GM21447 (cell line): Measurements from ENCODE around the gene HLTF.

ENCODE experiments used
- ATAC-seq: cut with Tn5 transposase; IDR thresholded peaks from one replicate; pipeline ENCODE4 v1.9.1; 2021; ENCODE audit not compliant: unreplicated experiment

Gene HLTF

DNA sequence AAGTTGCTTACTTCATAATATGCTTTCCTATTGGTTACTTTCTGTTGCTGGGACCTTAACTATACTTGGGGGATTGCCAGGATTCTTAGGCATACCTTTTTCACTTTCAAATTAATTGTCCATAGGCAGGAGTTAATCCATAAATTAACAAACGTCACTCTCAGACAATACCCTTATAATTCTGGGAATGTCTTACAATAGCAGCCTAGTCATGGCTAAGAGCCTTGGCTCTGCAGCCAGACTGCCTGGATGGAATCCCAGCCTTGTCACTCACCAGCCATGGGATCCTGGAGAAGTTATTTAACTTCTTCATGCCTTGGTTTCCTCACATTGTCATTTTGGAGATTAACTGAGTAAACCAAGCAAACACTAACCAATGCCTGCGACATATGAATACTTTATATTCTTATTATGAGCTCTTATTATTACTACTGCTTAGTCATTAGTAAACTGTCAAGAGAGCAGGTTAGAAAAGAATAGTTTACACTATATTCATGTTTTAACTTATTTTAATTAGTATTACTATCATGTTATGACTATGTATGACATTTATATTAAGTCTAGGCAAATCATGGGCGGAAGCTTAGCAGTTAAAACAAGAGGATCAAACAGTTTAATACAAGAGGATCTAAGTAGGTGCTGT, 66.0 kb downstream of the HLTF start:
- no peak for ATAC-seq

- ATAC-seq = no peak
Observed at GRCh38 chr3:149019580-149019979, 66.8 kb downstream of the HLTF start.

DNA sequence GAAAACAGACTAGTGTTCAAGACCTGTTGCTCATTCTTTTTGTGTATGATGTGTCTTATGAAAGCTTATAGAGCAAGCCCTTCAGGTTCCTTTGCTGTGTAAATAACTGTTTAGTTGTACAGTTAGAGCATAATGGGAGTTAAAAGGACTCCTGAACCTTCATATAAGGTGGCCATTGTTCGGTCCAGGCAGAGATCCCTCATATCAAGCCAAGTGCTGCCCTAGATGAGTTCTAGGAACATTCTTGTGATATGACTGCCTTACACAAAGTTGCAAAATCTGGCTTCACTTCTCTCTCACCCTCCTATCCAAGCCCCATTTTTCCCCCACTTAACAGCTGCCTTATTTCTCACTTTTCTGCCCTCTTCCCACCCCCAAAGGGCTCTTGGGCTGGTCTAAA, 68.1 kb downstream of the HLTF start:
- no peak for ATAC-seq

GRCh38 chr3:149016669-149017541, 69.4 kb downstream of the HLTF start:
- no peak for ATAC-seq

GRCh38 chr3:149016242-149016641, 70.1 kb downstream of the HLTF start:
- no peak for ATAC-seq

DNA sequence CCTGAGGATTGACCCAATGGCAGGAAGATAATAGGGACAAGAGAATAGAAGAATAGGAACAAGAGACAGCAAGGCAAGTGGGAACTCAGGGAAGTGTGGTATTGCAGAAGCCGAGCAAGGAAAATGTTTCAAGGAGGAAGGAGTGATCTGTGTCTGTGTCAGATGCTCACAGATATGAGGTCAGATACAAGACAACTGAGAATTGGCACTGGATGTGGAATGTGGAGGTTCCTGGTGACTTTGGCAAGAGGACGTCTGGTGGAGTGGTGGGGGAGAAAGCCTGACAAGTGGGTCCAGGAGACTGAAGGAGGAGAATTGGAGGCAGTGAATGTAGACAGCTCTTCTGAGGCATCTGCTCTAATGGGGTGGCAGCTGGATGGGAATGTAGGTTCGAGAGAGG, 70.9 kb downstream of the HLTF start:
- ATAC-seq = no peak

GRCh38 chr3:149013726-149014125, 72.6 kb downstream of the HLTF start:
- no peak for ATAC-seq

- ATAC-seq = no peak
Observed at GRCh38 chr3:149011676-149012075, 74.7 kb downstream of the HLTF start.

- ATAC-seq = no peak
Observed at GRCh38 chr3:149010966-149011365, 75.4 kb downstream of the HLTF start.

DNA sequence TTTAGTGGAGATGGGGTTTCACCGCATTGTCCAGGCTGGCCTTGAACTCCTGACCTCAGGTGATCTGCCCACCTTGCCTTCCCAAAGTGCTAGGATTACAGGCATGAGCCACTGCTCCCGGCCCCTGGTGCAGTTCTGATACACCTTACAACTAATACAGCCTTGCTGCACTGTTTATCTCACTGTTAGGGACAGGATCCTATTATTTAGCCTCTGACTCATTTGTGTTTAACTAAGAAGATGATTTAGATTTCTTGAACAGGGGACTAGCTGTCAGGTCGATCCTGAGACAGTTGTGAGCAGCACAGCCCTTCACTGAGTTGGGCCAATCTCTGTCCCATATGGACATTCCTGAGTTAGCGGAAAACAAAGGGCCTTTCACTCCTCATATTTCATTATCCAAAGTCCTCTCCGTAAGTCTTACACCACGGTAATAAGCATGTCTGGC, 75.8 kb downstream of the HLTF start:
- ATAC-seq = no peak

GRCh38 chr3:149009732-149010131, 76.6 kb downstream of the HLTF start:
- ATAC-seq = peak; percentile 95

- no peak for ATAC-seq
Observed at GRCh38 chr3:149007567-149008257, 78.6 kb downstream of the HLTF start.

- no peak for ATAC-seq
Observed at GRCh38 chr3:149005416-149005815, 80.9 kb downstream of the HLTF start.

GRCh38 chr3:149004622-149005021, 81.7 kb downstream of the HLTF start:
- no peak for ATAC-seq

GRCh38 chr3:149003653-149004305, 82.6 kb downstream of the HLTF start:
- ATAC-seq = peak; percentile 83

DNA sequence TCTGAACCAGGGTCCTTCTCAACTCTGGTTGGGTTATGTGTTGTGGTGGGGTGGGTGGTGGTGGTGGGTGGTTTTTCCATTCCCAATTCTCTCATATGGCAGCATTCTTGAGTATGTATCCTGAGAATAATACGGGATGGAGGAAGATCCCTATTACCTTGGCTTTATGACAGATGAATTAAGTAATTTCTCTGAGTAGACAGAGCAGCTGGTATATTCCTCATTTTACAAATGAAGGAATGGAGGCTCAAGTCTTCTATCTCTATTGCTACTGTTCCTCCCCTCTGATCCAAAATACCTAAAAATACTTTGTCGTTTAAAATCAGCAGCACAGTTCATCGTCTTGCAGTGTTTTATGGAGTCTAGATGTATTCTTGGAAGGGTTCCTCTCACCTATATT, 84.6 kb downstream of the HLTF start:
- ATAC-seq = no peak

DNA sequence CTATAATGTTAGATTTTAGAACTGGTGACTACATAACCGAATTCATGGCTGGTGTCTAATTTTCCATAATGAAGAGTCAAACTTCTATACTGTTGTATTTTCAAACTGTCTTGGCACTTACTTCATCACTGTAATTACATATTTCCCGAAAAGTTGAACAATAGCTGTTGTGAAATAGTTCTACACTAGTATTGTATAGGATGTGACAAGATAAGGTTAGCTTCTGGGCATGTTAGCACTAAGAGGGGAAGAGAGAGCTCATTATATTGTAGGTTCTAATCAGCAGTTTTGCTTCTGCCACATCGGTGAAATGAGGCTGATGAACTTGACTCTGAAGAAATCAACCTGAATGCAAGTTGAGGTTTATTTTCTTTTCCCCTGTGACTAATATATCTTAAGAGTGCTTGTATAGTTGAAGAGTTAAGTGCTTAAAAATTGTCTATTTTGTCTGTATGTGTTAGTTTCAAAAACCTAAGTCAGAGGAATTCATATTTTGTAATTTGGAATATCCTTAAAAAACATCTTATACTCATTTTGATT, 86.1 kb downstream of the HLTF start:
- ATAC-seq = no peak

- ATAC-seq = no peak
Observed at GRCh38 chr3:148999806-149000205, 86.5 kb downstream of the HLTF start.

- ATAC-seq = peak; percentile 43
Observed at GRCh38 chr3:148998715-148999423, 87.5 kb downstream of the HLTF start.

DNA sequence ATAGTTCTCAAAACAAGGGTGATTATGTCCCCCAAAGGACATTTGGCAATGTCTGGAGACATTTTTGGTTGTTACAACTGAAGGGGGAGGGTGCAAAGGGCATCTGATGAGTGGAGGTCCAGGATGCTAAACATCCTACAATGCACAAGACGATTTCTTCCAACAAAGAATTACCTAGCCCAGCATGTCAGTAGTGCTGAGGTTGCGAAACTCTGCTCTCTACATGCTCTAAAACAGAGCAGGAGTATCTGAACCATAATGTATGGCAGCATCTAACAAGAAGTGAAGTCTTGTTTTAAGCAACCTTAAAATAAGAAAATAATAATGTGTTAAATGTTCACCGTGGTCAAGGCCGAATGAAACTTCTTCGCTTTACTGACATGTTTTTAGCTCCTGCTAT, 88.0 kb downstream of the HLTF start:
- ATAC-seq = no peak
